Dedifferentiated amniotic fluid mesenchymal stem cell (primary cell): ENCODE data around the gene ERN1.

Source experiments
- DNase-seq: peaks from one replicate; pipeline ENCODE4 v3.0.0-alpha.2; 2016; ENCODE audit errors: extremely low spot score

The ERN1 gene

GRCh38 chr17:64004903-64005733 lies 124.8 kb downstream of the ERN1 start:
- DNase-seq: no peak

DNA sequence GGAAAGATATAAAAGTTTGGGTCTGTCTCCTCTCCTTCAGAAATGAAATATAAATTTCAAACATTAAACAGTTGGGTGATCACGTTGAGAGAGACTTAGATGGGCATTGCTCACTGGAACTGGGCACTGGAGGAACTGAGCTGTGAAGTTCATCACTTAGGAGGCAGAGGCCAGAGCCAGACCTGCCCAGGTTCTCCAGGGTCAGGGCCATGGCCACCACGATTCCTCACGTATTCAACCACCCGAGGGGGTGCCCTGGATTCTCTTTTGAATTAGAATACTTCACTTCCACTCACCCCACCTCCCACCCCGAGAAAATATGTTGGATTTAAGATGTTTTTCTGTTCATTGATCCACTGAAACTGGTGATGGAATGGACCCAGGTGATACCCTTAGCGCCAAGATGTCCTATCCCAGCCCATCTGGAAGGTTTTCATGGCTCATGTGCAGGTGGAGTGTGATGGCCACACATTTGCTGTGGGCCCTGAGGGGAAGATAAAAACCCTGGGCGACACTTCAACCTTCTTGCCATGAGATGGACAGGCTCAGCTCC lies 125.7 kb downstream of the ERN1 start:
- no peak for DNase-seq

GRCh38 chr17:64003526-64004121 lies 126.3 kb downstream of the ERN1 start:
- DNase-seq: no peak

- DNase-seq: no peak
Observed at GRCh38 chr17:64002658-64003525, 127.1 kb downstream of the ERN1 start.

DNA sequence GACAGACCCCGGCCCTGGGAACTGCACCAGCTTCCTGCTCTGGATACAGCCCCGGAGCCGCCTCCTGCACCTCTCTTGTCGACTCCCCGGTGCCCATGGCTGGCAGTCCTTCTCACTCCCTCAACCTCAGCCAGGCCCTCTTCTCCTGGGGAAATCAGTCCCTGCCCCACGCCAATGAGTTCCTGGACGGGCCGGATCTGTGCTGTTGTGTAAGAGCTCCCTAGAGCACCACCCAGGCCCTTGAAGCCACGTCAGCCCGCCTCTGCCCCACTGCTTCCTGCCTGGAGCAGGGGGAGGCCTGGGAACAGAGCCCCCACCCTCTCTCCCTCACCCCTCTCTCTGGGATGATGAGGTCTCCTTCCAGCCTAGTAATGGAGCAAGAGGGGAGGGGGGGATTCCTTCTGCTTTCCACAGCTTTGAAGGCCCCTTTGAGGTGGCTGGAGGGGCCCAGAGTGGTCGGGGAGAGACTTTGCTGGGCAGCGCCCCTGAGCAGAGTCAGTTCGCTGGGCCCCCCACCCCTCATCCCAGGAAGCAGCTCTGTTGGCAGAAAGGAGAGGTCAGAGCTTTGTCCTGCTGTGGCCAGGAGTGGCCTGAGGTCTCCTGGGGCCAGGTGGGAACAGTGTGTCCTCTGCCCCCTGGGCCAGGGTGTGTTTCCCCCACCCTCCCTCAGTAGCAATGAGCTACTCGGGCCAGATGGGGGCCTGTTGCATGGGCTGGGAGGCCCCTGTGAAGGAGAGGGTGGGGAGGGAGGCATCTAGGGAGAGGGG lies 128.0 kb downstream of the ERN1 start:
- DNase-seq: no peak

DNA sequence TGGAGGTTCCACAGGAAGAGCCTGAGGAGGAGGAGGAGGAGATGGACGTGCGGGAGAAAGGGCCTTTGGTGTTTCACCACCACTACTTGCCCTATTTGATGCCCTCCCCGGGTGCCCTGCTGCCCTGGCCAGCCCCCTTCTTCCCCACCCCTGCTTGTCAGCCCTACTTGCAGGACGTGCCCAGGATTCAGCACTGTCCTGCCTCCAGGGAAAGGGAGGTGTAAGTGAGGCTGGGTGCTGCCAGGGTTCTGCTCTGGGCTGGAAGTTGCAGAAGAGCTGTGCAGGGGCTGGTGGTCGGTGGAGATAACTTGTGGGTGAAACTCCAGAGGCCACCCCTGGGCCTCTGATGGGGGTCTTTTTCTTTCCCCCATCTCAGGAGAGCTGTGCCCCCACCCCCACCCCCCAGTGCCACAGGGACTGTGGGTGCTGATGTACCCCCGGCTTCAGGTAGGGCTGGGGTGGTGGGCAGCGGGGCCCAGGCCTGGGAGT lies 128.8 kb downstream of the ERN1 start:
- no peak for DNase-seq

- DNase-seq: no peak
Observed at GRCh38 chr17:63999680-64000531, 130.0 kb downstream of the ERN1 start.

- no peak for DNase-seq
Observed at GRCh38 chr17:63998721-63999679, 130.9 kb downstream of the ERN1 start.

- no peak for DNase-seq
Observed at GRCh38 chr17:63998050-63998720, 131.8 kb downstream of the ERN1 start, which contains the start of gene PRR29. Gene PRR29 (plus strand): TSS chr17:63998351. CDS start chr17:63998365, 14 bp downstream.

DNA sequence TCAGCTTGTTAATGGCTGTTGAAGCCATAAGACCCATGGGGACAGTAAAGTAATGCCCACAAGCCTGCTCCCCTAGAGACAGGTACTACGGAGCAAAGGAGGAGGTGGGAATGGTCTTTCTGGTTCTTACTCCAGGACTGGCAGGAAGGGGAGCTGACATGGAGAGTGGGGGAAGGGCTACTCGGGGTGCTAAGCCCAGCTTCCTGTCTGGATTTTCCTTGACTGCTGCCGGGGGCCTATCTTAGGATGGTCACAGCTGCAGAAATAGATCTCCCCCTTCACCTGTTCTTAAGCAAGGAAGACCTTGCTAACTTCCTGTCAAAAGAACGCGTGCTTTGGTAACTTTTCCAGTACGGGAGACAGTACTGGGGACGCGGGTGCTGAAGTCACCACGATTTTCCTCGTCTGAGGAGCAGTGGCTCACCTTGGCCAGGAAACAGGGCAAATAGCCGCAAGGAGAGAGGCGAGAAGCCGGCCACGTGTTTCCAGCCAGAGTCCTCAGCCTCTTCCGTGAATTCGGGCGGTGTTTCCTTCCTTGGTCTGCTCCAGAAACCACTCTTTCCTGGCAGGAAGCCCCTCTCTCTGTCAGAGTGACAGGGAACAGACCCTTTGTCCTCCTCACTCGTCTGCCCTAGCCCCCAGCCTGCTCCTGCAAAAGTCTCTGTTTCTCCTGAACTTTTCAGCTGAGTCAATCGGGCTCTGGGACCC lies 132.4 kb downstream of the ERN1 start:
- no peak for DNase-seq

DNA sequence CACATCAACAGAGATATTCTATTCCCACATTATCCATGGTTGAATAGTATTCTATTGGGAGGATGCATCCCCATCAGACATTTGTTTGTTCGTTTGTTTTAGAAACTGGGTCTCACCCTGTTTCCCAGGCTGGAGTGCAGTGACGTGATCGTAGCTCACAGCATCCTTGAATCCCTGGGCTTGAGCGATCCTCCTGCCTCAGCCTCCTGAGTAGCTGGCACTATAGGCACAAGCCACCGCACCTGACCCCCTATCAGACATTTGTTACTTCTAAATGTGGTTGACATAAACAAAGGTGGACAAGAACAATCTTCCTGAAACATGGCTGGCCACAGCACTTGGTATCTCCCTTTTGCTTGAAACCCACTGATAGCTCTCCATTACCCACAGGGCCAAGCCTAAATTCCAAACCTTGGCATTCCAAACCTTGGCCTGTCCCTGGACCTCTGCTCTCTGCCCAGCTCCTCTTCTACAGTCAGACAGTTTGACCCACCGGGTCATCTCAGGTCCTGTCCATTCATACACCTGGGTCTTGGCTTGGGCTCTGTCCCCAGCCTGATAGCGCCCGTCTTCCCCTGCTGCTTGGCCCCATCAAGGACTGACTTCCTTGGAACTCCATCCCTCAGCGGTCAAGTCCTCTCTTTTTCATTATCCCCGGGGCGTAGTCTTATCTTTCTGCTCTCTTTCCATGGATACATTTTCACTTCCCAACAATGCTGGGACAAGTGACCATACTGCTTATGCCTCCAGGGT lies 133.3 kb downstream of the ERN1 start:
- DNase-seq: no peak

DNA sequence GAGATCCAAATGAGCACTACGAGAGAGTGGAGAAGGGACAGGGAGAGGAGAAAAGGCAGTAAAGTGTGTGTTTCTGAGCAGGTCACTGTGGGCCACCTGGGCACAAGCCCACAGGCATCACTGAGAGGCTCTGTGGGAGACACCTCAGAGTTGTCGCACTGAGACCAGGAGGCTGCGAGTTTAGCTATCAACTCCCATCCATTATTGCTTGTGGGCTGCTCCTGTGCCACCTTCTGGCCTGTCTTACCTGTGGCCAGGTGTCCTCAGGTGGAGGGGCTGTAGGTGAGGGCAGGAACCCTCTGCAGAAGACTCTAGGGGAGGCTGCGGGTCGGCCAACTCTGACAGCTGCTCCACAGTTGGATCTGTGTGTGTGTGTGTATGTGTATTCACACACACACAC lies 134.3 kb downstream of the ERN1 start:
- DNase-seq: no peak

DNA sequence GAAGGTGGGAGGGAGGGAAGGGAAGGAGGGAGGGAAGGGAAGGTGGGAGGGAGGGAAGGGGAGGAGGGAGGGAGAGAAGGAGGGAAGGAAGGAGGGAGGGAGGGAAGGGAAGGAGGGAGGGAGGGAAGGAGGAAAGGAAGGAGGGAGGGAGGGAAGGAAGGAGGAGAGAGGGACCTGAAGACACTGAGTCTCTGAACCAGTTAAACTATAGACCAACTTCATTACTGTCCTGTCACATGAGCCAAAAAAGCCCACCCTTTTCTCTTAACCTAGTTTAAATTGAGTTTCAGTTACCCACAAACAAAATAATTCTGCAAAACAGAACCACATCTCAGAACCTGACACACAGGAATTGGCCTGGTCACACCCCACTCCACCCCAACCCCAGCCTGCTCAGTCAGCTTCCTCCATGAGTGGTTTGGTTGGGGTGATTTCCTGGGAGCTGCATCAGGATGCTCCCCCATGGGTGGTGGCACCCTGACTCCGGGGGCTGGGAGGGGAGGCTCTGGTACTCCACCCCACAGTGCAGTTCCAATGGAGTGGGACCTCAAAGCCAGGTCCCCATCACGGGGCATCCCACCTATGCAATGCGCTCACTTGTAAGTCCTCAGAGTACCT lies 136.5 kb downstream of the ERN1 start:
- DNase-seq: no peak

DNA sequence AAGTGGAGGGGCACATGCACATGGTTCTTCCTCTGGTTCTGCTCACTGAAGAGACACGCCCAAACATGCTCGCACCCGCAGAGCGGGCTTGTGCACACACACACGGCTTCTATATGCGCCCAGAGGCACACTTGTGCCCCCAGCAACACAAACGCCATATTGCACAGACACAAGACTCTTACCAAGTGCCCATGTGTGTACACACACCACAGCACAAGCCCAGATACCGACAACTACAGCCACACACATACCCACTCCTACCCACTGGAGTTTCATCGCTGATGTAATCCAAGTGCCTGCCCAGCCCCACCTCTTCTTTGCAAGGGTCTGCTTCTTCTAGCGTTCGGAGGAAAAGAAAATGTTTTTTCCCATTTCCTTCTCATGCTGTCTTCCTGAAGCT lies 138.3 kb downstream of the ERN1 start:
- no peak for DNase-seq

GRCh38 chr17:63989622-63990345 lies 140.2 kb downstream of the ERN1 start:
- no peak for DNase-seq
